Neural progenitor cell (in vitro differentiated cells): Measurements from ENCODE around the gene SLC17A7.
A peak's percentile ranks its signal among the peaks of the same experiment; 100 is the strongest.

Experiments used
- EZH2 ChIP-seq: fragments of 200-600 bp; sonication (generic); IDR thresholded peaks from 2 replicates; pipeline ENCODE4 v1.6.1; 2017; ENCODE audit warnings: antibody characterized with exemption, mild to moderate bottlenecking, moderate library complexity
- TF ChIP-seq, protein P1 (sequence below): fragments of 200-600 bp; sonication (generic); IDR thresholded peaks from 2 replicates; pipeline ENCODE4 v1.5.1; 2017; ENCODE audit warnings: antibody characterized with exemption, mild to moderate bottlenecking

DNA sequence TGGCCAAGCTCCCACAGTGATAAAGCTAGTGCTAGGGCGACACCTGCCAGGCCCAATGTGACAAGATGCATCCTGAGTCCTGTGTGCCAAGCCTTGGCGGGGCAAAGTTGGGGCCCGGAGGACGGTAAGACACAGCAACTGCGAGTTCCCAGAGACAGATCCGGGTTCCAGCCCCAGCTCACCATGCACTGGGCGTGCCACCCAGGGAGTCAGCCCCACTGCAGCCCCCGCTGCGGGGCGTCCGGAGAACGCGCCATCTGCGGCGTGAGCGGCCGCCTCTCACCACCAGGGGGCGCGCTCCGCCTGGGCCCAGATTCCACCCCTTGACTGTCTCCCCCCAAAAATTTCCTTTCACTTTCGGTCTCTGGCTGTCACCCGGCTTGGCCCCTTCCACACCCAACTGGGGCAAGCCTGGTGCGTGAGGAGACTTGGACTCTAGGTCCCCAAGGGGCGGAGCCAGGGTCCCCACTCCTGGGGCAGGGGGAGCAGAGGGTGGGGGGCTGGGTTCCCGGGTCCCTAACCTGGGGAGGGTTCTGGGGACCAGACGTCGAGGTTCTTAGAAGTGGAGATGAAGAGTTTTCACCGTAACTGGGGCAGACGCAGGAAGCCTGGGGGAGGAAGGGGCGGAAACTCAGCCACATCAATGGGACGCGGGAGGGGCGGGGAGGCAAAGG, 32.7 kb upstream of the SLC17A7 start, which contains the start of gene FLT3LG:
- TF ChIP-seq, protein P1, sequence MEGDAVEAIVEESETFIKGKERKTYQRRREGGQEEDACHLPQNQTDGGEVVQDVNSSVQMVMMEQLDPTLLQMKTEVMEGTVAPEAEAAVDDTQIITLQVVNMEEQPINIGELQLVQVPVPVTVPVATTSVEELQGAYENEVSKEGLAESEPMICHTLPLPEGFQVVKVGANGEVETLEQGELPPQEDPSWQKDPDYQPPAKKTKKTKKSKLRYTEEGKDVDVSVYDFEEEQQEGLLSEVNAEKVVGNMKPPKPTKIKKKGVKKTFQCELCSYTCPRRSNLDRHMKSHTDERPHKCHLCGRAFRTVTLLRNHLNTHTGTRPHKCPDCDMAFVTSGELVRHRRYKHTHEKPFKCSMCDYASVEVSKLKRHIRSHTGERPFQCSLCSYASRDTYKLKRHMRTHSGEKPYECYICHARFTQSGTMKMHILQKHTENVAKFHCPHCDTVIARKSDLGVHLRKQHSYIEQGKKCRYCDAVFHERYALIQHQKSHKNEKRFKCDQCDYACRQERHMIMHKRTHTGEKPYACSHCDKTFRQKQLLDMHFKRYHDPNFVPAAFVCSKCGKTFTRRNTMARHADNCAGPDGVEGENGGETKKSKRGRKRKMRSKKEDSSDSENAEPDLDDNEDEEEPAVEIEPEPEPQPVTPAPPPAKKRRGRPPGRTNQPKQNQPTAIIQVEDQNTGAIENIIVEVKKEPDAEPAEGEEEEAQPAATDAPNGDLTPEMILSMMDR: peak; percentile 98
- TF ChIP-seq EZH2: no peak
